Prostate gland (tissue), 2 donors: Measurements from ENCODE around the gene ANO3. TPM values are rescaled to one million over a fixed set of nuclear protein-coding genes. Genes with fewer than 3 reads are reported as not detected.

Experiments used
- DNase-seq: peaks from one replicate; pipeline ENCODE4 v3.0.0-alpha.2; 2019; ENCODE audit warnings: low spot score
- H3K27ac ChIP-seq, 2 donors: fragments of 200-600 bp; sonication (generic); 2 replicates each; pipeline ENCODE4 v1.5.1; 2017 to 2019
- H3K27me3 ChIP-seq: fragments of 200-600 bp; sonication (generic); replicated peaks from 2 replicates; pipeline ENCODE4 v1.5.1; 2019; ENCODE audit not compliant: insufficient read depth
- H3K36me3 ChIP-seq, 2 donors: fragments of 200-600 bp; sonication (generic); 1 replicate in 1 of 2; 2 replicates in 1 of 2; pipeline versions ENCODE4 v1.5.1 to v1.8.1; 2017 to 2019
- H3K4me1 ChIP-seq: fragments of 200-600 bp; sonication (generic); replicated peaks from 2 replicates; pipeline ENCODE4 v1.5.1; 2019
- H3K4me3 ChIP-seq, 2 donors: fragments of 200-600 bp; sonication (generic); 2 replicates each; pipeline ENCODE4 v1.5.1; 2017 to 2019
- H3K9me3 ChIP-seq: fragments of 200-600 bp; sonication (generic); 2 replicates; pipeline ENCODE4 v1.5.1; 2017
- POLR2A ChIP-seq: fragments of 450-650 bp; IDR thresholded peaks from one replicate; pipeline ENCODE4 v1.6.1; 2016; ENCODE audit warnings: antibody characterized with exemption, mild to moderate bottlenecking
- POLR2AphosphoS5 ChIP-seq: sonication (generic); formaldehyde crosslinking; IDR thresholded peaks from one replicate; pipeline ENCODE4 v1.6.1; 2017; ENCODE audit warnings: antibody characterized with exemption
- WGBS: methylation state at CpG from one replicate; pipeline ENCODE4 v1.1.5; 2018; 5-methylcytosine and 5-hydroxymethylcytosine counted together
- intact Hi-C: fragments of 100-400 bp; cut with DNase I; formaldehyde crosslinking; loops from one replicate; pipeline ENCODE4 v1.14.2; 2022
- total RNA-seq, 2 donors: library from RNA; depleted of rRNA; stranded (reverse); fragments of >200 nt; gene quantifications; one replicate each; pipeline ENCODE4 v1.1.0, GENCODE V29; 2016
- TF ChIP-seq, protein P1 (sequence below), 4 experiments: fragments of 200-600 bp in 2 of 4; fragments of 450-650 bp in 2 of 4; sonication (generic) in 2 of 4; IDR thresholded peaks; 1 replicate in 3 of 4; 2 replicates in 1 of 4; pipeline ENCODE4 v1.5.1; 2016 to 2019; ENCODE audit warnings: antibody characterized with exemption in 4 of 4, mild to moderate bottlenecking in 2 of 4, moderate library complexity in 2 of 4

The ANO3 gene
- total RNA-seq, 2 donors from 2014 or later = 0.68 TPM; not detected in 1

DNA sequence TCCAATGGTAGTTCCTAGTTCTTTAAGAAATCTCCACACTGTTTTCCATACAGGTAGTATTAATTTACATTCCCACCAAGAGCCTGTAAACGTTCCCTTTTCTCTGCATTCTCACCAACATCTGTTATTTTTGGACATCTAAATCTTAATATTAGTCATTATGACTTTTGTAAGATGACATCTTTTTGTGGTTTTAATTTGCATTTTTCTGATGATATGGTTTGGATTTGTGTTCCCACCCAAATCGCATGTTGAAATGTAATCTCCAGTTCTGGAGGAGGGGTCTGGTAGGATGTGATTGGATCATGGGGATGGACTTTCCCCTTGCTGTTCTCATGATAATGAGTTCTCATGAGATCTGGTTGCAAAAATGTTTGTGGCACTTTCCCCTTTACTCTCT is 151.2 kb downstream of the ANO3 start:
- TF ChIP-seq POLR2A (no peak), POLR2AphosphoS5 (no peak)
- TF ChIP-seq, protein P1, sequence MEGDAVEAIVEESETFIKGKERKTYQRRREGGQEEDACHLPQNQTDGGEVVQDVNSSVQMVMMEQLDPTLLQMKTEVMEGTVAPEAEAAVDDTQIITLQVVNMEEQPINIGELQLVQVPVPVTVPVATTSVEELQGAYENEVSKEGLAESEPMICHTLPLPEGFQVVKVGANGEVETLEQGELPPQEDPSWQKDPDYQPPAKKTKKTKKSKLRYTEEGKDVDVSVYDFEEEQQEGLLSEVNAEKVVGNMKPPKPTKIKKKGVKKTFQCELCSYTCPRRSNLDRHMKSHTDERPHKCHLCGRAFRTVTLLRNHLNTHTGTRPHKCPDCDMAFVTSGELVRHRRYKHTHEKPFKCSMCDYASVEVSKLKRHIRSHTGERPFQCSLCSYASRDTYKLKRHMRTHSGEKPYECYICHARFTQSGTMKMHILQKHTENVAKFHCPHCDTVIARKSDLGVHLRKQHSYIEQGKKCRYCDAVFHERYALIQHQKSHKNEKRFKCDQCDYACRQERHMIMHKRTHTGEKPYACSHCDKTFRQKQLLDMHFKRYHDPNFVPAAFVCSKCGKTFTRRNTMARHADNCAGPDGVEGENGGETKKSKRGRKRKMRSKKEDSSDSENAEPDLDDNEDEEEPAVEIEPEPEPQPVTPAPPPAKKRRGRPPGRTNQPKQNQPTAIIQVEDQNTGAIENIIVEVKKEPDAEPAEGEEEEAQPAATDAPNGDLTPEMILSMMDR (IDR thresholded peaks at IDR 0.05) = no peak
- Histone ChIP-seq H3K4me3 (no peak overlapping the region), H3K36me3 (no peaks in the 10 kb centered on the region), H3K4me1 (no peaks in the 10 kb centered on the region), H3K9me3 (no peaks in the 10 kb centered on the region), H3K27ac (no peak overlapping the region), H3K27me3 (no peaks in the 10 kb centered on the region)
- intact Hi-C loops = no loop called here
- 66% methylated on average over 2 of the region's 2 CpGs for WGBS
- DNase-seq = no peak

DNA sequence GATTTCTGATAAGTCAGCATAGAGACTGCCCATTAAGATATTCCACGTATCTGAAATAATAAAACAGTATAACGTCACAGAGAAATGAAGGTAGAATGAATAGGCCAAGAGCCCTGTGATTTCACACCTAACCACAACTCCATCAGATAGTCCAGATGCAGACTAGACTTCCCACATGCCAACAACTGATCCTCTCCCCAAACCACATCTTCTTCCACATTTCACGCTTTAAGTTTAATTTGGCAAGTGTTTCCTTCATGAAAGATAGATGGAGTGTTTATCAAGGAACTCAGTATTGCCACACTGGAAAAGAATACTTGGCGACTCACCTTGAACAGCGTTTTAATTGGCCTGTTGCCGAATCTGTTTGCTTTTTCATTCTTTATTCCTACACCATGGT is 158.6 kb downstream of the ANO3 start:
- Histone ChIP-seq H3K36me3 (no peaks in the 10 kb centered on the region), H3K9me3 (no peaks in the 10 kb centered on the region), H3K27me3 (no peaks in the 10 kb centered on the region), H3K4me1 (no peaks in the 10 kb centered on the region), H3K27ac (no peak overlapping the region), H3K4me3 (no peak overlapping the region)
- TF ChIP-seq, protein P1 (IDR thresholded peaks at IDR 0.05) = no peak
- TF ChIP-seq POLR2A = no peak
- no peak for TF ChIP-seq POLR2AphosphoS5
- no peak for DNase-seq
- intact Hi-C loops = no loop called here
- WGBS = 61% methylated on average over 6 of the region's 6 CpGs

DNA sequence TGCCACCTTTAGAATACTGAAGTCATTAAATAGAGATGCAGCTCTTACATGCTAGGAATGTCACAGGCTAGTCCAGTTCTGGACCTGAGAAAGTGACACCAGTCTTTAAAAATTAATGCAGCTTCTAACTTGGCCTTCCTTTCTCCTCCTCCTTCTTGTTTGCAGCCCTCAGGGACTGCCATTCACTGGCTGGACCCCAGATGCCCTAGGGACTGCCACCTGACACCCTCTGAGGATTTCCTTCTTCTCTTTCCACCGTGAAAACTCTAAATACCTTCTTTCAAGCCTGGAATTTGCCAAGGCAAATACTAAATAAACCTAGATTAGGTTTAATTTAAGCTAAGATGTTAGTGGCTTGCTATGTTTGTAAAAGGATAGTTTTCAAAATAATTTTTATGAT is 161.7 kb downstream of the ANO3 start:
- no peak for DNase-seq
- Histone ChIP-seq H3K27me3 (no peaks in the 10 kb centered on the region), H3K36me3 (no peaks in the 10 kb centered on the region), H3K9me3 (no peaks in the 10 kb centered on the region), H3K4me1 (no peaks in the 10 kb centered on the region), H3K27ac (no peak overlapping the region), H3K4me3 (no peak overlapping the region)
- TF ChIP-seq, protein P1 (IDR thresholded peaks at IDR 0.05) = no peak
- TF ChIP-seq POLR2AphosphoS5 (no peak), POLR2A (no peak)
- intact Hi-C loops = no loop called here
- 9% methylated on average over 1 of the region's 1 CpG for WGBS

DNA sequence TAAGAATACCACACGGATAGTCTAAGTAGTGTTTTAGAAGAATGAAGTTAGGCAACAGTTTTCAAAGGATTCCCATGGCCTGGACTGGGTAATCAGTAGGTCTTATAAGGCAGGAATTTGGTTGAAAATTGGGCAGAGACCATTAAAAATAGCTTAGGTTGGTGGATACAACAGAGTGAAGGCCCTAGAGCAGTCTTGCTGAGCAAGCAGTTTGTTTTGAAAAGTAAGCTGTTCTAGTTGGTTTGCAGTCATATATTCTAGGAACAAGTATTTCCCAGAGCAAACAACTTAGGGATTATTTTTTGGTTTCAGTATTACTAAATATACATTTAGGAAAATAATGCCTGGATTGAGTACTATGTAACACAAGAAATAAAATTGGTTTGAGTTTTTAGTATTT is 175.3 kb downstream of the ANO3 start:
- no peak for TF ChIP-seq POLR2AphosphoS5
- TF ChIP-seq, protein P1 (IDR thresholded peaks at IDR 0.05) = no peak
- TF ChIP-seq POLR2A = no peak
- WGBS = 0% methylated on average over 1 of the region's 1 CpG

DNA sequence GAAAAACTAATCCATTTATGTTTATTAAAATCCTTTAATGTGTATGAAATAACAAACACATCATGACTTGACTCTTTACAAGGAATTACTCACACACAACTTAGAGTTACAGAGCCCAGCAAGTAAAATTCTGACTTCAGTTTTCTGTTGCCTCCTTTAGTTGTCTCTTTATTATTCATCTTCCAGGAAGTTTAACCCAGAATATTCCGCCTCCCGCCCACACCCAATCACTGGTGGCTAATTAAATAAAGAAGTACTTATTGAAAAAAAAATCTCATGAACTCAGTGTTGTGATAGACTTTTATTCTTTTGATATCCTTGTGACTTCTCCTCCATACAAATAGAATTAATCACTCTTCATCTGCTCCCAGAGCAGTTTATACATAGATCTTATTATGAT is 178.2 kb downstream of the ANO3 start:
- intact Hi-C loops = no loop called here
- H3K9me3 ChIP-seq = no peaks in the 10 kb centered on the region
- no peak overlapping the region for H3K4me3 ChIP-seq
- no peaks in the 10 kb centered on the region for H3K27me3 ChIP-seq
- H3K27ac ChIP-seq = no peak overlapping the region
- WGBS = 75% methylated on average over 2 of the region's 2 CpGs
- DNase-seq = no peak
- H3K4me1 ChIP-seq = no peaks in the 10 kb centered on the region
- no peaks in the 10 kb centered on the region for H3K36me3 ChIP-seq
- TF ChIP-seq, protein P1 (IDR thresholded peaks at IDR 0.05) = no peak
- TF ChIP-seq POLR2AphosphoS5 = no peak
- no peak for TF ChIP-seq POLR2A

More for the DNA sequence above, 175.3 kb downstream of the ANO3 start:
- DNase-seq = no peak
- Histone ChIP-seq H3K27ac (no peak overlapping the region), H3K27me3 (no peaks in the 10 kb centered on the region), H3K36me3 (no peaks in the 10 kb centered on the region), H3K9me3 (no peaks in the 10 kb centered on the region), H3K4me1 (no peaks in the 10 kb centered on the region), H3K4me3 (no peak overlapping the region)
- intact Hi-C loops = no loop called here
